Inflammatory macrophage (primary cell): ENCODE results near the gene NEK8.
"Not testable (repeated sequence)": the region's sequence is repeated elsewhere in the genome, so short reads cannot be mapped to it uniquely, and the experiment has no call there.

ENCODE experiments used
- DNase-seq, 2 donors: peaks; one replicate each; pipeline ENCODE4 v3.0.0-alpha.2; 2020 to 2022

NEK8 gene

DNA sequence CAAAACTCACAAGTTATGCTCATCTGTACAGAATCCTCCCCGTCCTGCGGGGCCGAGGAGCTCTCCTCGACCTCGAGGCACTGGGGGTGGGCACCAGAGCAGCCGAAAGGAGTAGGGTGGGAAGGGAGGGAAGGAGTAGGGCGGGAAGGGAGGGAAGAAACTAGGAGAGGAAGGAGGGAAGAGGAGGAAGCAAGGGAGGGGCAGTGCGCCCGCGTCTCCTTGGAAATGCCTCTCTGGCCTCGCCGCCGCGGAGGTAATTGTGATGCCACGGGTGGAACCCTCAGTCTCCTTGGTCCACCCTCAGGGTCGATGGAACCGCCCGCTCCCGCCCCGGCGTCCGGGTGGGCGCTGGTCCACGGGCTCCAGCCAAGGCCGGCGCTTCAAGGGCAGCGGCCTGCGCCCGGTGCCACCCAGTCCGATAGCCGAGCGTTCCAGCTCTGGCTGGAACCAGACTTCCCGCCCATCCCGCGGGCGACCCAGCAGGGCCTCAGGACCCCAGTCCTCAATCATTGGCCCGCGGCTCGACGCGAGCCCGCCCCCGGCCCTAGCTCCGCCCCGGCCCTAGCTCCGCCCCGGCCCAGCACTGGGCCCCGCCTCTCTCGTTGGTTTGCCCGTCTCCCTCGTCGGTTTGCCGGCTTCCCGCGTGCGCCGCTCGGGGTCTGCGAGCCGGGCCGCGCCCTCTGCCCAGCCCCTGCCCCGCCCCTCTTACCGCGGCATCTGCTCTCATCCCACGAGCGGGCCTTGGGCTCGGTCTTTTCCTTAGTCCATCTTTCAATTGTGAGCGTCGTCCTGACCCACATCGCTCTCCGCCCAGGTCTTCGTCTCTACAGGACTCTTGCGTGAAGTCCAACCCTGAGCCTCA lies 17.5 kb upstream of the NEK8 start:
- peak; percentile 83 for DNase-seq

DNA sequence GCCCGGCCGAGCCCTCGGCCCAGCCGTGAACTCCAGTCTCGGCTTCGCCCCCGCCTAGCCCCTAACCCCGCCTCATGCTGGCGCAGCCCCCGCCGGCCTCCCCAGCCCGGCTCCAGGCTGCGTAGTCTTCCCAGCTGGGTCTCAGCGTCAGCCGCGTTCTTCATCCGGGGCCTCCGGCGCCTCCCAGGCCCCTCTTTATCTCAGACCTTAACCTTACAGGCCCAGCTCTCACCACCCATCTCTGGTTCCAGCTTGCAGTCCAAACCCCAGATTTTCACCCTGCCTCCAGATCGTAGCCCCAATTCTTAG lies 16.9 kb upstream of the NEK8 start, which contains the start of gene PROCA1:
Gene PROCA1, minus strand, starts transcription at position 166 of the 309 bp plus-strand sequence. CDS start 228 bp downstream, outside the sequence.
- no peak for DNase-seq

DNA sequence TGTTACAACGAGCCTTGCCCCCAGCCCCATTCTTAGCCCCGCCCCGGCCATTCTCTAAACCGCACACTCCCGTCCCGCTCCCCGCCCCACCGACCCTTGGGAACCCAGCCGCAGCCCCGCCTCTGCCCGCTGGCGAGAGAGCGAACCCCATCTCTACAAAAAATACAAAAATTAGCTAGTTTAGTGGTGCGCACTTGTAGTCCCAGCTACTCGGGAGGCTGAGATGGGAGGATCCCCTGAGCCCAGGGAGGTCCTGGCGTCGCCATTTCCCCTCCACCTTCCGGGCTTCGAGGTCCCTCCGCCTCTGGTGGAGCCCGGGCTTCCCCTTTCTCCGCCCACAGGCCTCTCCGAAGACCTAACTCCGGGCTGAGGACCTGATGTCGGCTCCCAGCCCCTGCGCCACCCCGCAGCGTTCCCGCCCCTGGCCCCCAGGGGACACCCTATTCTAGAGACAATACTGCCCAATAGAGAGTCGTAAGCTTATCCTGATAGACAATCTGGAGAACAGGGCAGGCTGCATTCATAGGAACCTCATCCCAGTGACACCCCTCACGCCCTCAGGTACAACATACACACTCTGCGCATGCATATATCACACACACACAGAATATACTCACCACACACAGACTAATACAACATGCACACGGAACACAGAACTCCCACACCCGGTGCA lies 16.4 kb upstream of the NEK8 start:
- peak; percentile 69 to 82 for DNase-seq

- DNase-seq, result no peak
These were observed 15.7 kb upstream of the NEK8 start for GRCh38 chr17:28712705-28713415.

DNA sequence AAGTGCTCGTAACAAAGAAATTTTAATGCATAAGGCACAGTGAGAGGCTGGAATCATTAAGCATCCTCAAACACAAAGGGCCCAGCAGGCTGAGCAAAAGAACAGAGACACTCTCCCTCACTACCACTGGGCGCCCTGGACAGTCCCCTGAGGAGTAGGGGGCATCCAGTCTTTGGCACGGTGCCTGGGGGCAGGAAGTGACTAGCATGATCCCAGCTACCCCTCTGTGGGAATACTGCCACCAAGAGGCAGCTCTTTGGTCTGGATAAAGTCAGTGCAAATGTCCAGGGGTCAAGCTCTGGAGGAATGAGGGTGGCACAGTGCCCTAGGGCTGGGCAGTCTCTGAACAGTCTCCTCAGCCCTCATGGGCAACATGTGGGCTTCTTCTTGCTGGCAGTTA lies 14.3 kb upstream of the NEK8 start:
- DNase-seq, result no peak

GRCh38 chr17:28715217-28715616 lies 13.4 kb upstream of the NEK8 start:
- DNase-seq, result no peak

DNA sequence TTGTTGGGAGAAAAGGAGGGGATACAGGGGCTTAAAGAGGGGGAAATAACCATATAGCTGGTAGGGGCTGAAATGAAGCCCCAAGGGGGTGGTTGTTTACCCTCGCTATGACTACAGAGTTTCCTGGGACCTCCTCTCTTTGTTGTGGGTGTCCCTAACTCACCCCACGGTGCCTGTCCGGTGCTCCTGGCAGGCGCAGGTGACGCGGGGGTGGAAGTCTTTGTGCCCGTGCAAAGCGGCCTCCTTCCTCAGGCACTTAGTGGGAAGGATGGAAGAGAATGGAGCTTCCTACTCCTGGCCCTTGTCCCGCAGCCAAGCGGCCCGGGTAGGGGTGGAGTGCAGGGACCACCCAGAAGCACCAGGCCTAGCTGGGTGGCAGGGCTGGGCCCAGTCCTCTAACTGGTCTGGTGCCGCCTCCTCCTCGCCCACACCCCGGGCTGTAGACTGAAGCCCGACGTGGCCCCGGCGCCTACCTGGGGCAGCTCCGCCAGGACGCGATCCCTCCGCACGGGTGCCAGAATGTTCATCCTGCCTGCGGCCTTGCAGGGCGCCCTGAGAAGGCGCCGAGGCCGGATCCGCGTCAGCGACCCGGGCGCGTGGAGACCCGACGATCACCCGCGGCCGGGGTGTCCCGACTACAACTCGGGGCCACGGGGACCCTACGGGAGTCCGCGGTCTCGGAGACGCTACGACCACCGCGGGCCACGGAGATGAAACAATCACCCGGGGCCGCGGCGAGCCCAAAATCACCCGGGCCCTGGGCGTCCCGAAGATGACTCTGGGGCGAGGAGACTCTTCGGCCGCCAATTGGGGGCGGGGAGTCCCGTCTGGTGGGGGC lies 11.6 kb upstream of the NEK8 start:
- no peak for DNase-seq

DNA sequence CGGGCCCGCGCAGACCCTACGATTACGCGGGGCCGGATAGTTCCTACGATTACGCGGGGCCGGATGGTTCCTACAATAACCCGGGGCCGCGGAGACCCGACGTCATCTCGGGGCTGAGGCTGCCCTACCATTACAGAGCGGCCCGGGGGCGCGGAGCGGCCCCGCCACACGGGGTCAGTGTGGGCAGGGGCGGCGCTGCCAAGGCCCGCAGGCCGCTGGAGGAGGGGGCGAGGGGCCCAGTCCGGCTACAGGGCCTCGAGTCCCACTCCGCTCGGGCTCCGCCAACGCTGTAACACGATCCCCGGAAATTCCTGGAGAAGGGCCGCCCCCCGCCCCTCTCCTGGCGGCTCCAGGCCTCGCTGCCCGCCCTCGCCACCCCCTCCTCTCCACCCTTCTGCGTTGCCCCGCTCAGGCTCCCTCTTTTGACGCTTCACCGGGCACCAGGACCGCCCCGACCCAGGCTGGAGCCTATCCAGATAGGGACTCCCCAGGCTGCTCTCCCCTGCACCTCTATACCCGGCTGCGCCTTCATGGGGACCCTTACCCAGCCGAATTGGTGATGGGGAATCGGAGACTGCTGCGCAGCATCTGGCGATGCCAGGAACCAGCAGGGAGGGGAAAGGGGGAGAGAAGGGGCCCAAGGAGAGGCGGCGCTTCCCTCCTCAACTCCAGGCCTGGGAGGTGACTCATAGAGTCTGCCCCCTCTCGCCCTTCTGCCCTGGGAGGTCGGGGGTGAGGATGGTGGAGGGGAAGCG lies 10.8 kb upstream of the NEK8 start, which contains the start of gene RAB34:
Gene RAB34, minus strand, starts transcription at position 291 of the 755 bp plus-strand sequence. CDS start 602 bp downstream, outside the sequence.
- peak; percentile 35 to 43 for DNase-seq

DNA sequence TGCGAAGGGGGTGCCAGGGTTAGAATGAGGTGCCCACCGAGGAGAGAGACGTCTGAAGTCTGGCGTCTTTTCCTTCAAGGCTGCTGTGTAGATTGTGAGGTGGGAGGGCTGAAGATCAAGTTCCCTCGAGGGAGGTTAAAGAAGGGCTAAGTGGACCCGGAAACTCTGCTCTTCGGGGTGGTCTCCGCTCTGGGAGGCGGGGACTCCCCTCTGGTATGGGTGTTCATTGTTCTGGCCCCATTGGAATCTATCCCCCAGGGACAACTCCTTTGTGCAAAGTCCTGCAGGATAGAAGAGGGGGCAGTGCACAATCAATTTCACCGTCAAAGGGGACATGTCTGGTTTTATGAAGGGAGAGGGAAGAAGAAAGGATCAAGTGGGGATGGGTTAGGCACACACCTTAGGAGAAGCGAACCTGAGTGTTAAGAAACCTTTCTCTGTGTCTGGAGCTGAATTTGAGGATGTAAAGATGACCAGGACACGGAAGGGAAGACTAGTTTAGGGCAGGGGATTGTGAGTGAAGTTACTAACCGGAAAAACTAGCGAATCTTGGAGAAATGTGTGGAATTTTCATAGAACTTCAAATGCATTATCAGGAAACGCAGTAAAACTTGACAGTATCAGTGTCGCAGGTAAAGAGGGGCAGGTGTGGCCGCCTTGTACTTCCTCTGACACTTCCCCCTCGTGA lies 10.1 kb upstream of the NEK8 start:
- DNase-seq, result no peak

GRCh38 chr17:28719021-28719433 lies 9.6 kb upstream of the NEK8 start:
- no peak for DNase-seq

- peak in 1 of 2 donors; percentile 30 for DNase-seq
These were observed 8.2 kb upstream of the NEK8 start for GRCh38 chr17:28720247-28720996.

DNA sequence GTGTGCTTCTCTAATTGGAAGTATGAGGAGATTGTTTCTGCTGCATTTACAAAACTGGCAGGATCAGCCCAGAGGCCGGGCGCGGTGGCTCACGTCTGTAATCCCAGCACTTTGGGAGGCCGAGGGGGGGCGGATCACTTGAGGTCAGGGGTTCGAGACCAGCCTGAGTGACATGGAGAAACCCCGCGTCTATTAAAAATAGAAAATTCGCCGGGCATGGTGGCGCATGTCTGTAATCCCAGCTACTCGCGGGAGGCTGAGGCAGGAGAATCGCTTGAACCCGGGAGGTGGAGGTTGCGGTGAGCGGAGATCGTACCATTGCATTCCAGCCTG lies 7.6 kb upstream of the NEK8 start:
- not testable (repeated sequence) for DNase-seq

DNA sequence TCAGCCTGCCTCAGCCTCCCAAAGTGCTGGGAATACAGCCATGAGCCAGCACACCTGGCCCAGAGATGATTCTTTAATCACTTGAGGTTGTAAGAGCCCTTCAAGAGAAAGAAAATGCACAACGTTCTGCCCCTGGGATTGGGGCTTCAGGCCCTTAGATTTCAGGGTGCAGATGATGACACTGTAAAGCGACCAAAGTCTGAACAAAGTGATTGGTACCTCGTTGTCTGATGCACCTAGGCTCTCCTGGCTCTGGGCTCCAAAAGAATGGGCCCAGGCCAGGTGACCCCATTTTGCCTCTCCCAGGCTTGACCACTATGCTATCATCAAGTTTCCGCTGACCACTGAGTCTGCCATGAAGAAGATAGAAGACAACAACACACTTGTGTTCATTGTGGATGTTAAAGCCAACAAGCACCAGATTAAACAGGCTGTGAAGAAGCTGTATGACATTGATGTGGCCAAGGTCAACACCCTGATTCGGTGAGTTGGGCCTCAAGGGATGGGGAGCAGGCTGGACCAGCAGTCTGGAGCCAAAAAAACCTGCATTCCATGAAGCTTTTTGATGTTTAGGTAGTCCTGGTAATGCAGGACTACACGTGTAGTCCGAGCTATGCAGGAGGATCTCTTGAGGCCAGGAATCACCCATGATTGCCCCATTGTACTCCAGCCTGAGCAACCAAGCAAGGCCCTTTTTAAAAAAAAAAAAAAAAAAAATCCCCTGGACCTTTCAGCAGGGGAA lies 6.0 kb upstream of the NEK8 start:
- DNase-seq, result no peak

DNA sequence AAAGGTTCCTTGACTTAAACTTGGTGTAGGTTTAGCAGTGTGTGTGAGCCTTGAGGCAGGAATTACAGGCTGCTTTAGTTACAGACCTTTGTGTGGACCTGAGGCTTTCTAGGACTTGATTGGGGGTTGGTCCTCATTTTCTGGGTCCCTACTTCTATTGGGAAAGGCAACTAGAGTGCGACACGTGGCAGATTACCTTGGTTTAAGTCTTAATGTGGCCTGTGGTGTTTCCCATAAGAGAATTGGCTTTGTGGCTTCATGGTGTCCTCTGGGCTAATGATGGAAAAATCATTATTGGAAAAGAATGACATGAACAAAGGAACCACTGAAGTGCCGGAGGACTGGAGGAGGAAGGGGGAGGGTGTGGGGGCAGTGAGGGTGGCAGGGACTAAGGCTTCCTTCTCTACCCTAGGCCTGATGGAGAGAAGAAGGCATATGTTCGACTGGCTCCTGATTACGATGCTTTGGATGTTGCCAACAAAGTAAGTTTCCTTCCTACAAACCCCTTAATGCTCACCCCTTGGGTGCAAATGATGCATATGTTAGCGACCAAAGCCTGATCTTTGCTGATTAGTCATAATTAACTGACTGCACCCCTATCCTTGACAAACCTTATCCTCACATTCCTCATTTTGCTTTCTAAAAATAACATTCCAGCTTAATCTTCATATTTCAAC lies 5.3 kb upstream of the NEK8 start:
- no peak for DNase-seq

- not testable (repeated sequence) for DNase-seq
These were observed 4.6 kb upstream of the NEK8 start for GRCh38 chr17:28723836-28724499.

GRCh38 chr17:28724500-28725165 lies 4.0 kb upstream of the NEK8 start:
- no peak for DNase-seq

DNA sequence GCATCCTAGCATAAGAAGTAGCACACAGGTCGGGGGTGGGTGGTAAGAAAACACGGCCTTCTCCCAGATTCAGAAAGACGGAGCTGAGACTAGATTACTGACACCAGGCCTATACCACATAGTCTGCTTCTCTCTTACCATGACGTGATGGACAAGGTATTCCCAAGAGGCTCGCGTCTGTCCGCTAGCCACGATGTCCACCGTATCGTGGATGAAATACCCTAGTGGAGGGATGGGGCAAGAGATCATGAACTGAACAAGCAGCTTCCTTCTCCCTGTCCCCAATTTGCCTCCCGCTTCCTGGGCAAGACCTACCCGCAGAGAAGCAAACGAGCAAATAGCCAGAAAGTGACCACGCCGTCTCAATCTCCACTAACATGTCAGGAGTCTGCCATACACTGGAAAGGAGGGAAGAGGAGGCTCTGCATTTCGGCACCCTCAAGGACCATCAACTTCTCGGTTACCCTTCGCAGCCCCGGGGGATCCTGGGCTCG lies 3.4 kb upstream of the NEK8 start:
- DNase-seq, result no peak
